ENCODE data around the gene YIPF2.

The YIPF2 gene

GRCh38 chr19:10968527-10969135 lies 40.2 kb upstream of the YIPF2 start:
- TF ChIP-seq, protein P1, sequence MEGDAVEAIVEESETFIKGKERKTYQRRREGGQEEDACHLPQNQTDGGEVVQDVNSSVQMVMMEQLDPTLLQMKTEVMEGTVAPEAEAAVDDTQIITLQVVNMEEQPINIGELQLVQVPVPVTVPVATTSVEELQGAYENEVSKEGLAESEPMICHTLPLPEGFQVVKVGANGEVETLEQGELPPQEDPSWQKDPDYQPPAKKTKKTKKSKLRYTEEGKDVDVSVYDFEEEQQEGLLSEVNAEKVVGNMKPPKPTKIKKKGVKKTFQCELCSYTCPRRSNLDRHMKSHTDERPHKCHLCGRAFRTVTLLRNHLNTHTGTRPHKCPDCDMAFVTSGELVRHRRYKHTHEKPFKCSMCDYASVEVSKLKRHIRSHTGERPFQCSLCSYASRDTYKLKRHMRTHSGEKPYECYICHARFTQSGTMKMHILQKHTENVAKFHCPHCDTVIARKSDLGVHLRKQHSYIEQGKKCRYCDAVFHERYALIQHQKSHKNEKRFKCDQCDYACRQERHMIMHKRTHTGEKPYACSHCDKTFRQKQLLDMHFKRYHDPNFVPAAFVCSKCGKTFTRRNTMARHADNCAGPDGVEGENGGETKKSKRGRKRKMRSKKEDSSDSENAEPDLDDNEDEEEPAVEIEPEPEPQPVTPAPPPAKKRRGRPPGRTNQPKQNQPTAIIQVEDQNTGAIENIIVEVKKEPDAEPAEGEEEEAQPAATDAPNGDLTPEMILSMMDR (IDR thresholded peaks at IDR 0.05; ENCODE audit: low read depth, low read length), result no peak

GRCh38 chr19:10966809-10967208 lies 38.4 kb upstream of the YIPF2 start:
- DNase-seq (ENCODE audit: low read depth in 2 of 2), result no peak
- H3K4me3 ChIP-seq (replicated peaks in 1 of 2; ENCODE audit: low read depth in 2 of 2, low read length in 2 of 2), result no peak overlapping the region
- TF ChIP-seq, protein P1 (IDR thresholded peaks at IDR 0.05; ENCODE audit: low read depth, low read length), result no peak

More at GRCh38 chr19:10968527-10969135, 40.2 kb upstream of the YIPF2 start:
- no peak for DNase-seq (ENCODE audit: low read depth in 2 of 2)
- no peak overlapping the region for H3K4me3 ChIP-seq (replicated peaks in 1 of 2; ENCODE audit: low read depth in 2 of 2, low read length in 2 of 2)

DNA sequence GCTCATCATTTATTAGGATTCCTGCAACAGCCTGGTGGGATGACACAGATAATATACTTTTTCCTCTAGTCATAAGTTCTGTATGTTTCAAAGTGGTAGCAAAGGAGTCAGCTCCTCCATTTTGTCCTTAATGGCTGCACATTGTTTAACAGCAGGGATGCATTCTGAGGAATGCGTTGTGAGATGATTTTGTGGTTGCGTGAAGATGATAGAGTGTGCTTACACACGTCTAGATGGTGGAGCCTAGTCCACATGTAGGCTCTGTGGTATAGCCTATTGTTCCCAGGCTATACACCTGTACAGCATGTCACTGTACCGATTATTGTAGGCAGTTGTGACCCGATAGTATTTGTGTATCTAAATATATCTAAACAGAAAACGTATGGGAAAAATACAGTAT lies 37.0 kb upstream of the YIPF2 start:
- TF ChIP-seq, protein P1 (IDR thresholded peaks at IDR 0.05; ENCODE audit: low read depth, low read length), result no peak
- no peak for DNase-seq (ENCODE audit: low read depth in 2 of 2)
- no peak overlapping the region for H3K4me3 ChIP-seq (replicated peaks in 1 of 2; ENCODE audit: low read depth in 2 of 2, low read length in 2 of 2)

DNA sequence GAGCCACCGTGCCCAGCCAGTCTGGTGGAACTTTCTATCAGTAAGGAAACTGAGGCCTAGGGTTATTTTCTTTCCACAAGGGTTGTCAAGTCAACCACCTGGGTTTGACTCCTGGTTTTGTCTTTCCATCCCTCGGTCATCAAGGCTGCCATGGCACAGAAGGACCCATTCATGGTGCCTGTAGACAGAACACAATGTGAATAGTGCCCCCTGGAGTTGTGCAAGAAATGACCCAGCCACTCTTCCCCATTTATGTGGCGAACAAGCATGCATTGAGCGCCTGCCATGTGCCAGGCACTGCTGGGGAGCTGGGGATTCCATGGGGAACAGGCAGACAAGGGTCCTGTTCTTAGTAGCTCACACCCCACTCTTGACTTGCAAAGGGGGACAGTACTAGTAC lies 36.5 kb upstream of the YIPF2 start:
- DNase-seq (ENCODE audit: low read depth in 2 of 2), result no peak
- no peak overlapping the region for H3K4me3 ChIP-seq (replicated peaks in 1 of 2; ENCODE audit: low read depth in 2 of 2, low read length in 2 of 2)
- TF ChIP-seq, protein P1 (IDR thresholded peaks at IDR 0.05; ENCODE audit: low read depth, low read length), result no peak

- H3K4me3 ChIP-seq (replicated peaks in 1 of 2; ENCODE audit: low read depth in 2 of 2, low read length in 2 of 2), result no peak overlapping the region
- TF ChIP-seq, protein P1 (IDR thresholded peaks at IDR 0.05; ENCODE audit: low read depth, low read length), result no peak
- no peak for DNase-seq (ENCODE audit: low read depth in 2 of 2)
Measured at GRCh38 chr19:10963865-10964264, 35.4 kb upstream of the YIPF2 start.

DNA sequence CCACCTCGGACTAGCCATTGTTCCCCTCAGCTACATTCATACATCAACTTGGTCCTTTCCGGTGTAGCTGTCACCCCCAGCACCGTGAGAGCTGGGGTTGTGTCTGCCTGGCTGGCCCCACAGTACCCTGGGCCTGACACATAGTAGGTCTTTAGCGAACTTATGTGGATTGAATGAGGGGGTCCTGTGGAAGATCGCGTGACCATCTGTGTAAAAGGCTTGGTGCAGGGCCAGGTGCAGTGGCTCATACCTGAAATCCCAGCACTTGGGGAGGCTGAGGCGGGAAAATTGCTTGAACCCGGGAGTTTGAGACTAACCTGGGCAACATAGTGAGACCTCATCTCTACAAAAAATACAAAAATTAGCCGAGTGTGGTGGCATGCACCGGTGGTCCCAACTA lies 34.4 kb upstream of the YIPF2 start:
- no peak overlapping the region for H3K4me3 ChIP-seq (replicated peaks in 1 of 2; ENCODE audit: low read depth in 2 of 2, low read length in 2 of 2)
- DNase-seq (ENCODE audit: low read depth in 2 of 2), result no peak
- TF ChIP-seq, protein P1 (IDR thresholded peaks at IDR 0.05; ENCODE audit: low read depth, low read length), result no peak
